ENCODE data around the gene LMO1.

LMO1 gene

DNA sequence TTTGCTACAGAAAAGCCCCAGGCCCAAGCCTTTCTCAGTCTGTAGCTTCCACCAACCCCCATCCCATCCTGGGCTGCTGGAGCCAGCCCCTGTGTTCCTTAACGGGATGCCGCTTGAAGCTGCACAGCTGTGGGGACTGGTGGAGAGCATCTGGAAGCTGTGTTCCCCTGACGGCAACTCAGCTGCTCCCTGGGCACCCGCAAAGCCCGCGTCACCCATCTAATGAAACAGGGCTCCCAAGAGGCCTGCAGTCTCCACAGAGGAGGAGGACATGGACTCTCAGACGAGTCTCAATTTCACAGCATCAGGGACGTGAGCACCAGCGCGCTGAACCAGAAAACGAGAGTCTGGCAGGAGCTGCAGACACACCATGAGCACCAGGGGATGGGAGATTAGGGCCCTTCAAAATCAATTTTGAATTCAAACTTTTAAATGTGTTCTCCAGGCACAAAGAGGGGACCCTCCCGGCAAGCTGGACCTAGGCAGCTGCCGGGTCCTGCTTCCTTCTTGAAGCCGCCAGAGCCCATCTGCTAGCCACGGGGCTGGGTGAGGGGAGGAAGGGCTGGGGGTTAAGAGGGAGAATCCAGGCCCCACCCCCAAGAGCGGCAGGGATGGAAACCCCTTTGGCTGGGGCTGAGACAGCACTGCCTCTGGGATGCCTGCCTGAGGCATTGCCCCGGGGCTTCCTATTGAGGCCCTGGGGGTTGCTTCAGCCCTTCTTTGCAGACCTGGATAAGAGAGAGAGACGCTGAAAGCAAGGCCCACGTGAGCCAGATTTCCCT is 21.0 kb downstream of the LMO1 start:
- no peak for DNase-seq

DNA sequence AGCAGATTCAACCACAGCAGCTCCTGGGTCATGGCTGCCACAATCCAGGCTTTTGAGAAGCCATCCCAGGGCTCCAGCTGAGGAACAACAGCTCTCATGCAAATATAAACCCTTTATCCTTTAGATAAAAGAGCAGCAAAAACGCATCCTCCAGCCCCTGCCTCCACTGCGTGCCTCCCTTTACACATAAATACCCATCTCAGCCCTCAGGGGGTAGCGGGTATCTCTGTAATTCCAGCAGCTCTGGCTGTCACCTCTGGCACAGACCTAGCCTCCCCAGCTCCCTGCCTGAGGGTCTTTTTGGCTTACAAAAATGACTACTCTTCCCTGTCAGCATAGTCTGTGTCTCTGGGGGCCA is 21.6 kb downstream of the LMO1 start:
- DNase-seq, result no peak

DNA sequence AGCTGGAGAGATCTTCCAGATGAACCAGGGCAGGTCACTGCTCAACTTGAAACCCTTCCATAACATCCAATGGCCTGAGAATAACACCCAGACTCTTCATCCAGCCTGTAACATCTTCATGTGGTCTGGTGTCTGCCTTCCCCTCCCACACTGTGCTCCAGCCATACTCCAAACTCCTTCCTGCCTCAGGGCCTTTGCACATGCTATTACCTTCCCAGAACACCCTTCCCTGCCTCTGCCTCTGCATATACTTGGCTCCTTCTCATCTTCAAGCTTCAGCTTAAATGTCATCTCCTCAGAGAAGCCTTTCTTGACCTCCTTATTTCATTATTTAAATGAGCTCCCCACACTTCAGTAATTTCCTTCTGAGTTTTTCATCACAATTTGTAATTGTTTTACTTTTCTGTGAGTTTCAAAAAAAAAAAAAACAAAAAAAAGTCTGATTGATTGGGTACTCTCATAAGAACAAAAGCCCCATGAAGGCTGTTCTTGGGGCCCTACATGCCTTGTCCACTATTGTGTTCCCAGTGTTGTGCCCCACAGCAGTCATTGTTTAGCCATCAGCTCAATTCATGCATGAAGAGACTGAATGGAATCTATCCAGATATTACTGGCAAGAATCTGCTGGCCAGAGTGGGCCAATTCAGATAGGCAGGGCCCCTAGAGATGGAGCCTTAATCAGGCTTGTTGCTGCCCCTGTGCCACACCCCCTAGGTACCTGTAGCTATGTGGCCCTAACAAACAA is 22.1 kb downstream of the LMO1 start:
- no peak for DNase-seq

DNA sequence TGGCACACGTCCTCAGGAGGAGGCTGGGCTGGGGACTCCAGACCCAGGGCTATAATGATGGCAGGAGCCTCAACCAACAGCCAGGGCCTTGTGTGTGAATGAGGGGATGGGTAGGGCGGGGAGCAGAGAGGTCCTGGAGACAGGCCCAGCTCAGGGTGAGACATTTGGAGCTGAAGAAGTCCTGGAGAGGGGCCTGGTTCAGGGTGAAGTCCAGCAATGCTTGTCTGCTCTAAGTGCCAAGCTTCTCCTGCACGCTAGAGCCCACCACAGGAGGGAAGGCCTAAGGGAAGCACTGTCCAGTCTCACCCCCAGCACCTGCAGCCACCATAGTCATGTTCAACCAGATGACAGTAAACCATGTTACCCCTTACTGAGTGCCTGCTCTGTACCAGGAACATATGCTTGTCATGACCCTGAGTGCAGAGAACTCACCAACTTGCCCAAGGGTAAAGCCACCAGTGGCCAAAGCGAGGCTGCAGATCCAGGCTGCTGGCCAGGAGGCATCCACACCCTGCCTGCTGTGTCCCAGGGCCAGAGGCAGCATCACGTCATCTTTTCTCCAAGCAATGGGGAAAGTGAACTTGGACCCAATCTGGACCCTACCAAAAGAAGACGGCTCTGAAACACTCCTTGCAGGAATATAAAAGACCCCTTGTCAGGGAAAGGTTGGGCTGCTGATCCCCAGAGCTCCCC is 24.0 kb downstream of the LMO1 start:
- no peak for DNase-seq

DNA sequence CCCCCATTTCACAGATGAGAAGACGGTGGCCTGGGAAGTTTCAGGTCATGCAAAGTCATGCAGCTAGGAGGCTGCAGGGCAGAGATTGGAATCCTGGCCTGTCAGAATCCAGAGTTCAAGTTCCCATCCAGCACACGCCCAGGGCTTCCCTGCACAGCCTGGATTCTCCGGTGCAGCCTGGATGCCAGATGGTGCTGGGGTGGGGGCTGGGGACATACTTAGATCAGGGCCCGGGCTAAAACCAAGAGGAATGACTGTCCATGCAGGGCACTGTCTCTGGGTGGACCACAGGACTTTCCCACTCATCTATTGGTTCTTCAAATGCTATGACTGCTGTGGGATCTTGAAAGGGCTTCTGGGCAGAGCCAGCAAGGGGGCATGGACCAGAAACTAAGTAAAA is 24.6 kb downstream of the LMO1 start:
- no peak for DNase-seq

DNA sequence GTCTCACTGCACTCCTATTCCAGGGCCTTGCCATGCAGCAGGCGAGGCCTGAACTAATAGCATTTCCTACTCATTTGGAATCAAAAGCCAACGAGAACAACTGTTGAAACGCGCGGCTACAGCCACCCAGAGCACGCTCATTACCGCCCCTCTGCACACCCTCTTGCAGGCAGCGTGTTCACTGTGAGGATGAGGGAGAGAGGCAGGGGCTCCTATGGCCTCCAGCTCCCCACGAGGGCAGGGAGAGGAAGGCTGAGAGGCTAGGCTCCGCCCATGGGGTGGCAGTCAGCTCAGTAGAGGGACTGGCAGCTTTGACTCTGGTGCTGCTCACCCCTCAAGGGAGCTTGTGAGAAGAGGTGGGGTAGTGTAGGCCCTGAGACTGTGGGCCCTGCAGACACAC is 26.2 kb downstream of the LMO1 start:
- DNase-seq, result no peak

DNA sequence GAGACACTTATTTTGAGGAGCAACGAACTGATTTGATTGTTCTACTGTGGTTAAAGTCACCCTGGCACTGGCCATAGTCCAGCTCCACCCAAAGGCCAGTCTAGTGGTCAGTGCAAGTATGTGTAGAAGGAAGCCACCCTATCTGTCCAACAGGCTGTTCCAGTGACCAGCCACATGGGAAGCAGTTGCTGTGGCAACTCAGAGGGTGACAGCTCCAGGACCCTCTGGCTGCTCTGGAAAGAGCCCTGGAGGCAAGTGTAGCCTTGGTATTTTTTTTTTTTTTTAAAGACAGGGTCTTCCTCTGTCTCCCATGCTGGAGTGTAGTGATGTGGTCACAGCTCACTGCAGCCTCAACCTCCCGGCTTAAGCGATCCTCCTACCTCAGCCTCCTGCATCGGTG is 27.8 kb downstream of the LMO1 start:
- DNase-seq, result no peak

DNA sequence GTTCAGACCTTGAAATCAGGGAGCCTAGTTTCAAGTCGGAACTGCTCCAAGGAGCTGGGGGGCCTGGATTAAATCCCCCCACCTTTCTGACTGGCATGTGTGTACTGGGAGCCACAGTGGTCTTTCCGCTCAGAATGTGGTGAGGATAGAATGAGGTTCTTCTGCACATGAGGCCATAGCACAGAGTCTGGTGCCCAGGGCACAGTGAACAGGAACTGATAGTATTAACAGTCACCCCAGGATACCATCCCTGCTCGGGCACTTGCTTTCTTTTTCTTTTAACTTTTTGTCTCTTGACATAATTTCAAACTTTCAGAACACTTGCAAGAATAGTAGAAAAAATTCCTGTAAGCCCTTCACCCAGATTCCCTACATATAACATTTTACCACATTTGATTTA is 28.8 kb downstream of the LMO1 start:
- DNase-seq, result no peak

DNA sequence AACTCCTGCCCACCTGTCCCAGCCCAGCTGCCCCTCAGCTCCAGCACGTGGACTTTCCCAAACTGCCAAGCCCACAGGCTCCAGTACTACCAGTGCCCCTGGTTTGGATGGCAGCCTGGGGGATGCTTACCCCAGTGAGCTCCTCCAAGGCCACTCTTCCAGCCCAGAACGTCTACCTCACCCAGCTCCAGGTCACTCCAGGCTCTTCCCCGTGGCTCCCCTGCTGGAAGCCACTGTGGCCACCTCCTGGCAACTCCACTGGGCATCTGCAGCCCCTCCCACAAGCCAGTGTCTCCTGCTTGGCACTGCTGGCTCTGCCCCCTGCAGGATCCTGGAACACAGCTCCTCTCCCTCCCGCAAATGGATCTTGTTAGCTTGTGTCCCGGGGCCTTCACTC is 29.3 kb downstream of the LMO1 start:
- DNase-seq, result no peak

DNA sequence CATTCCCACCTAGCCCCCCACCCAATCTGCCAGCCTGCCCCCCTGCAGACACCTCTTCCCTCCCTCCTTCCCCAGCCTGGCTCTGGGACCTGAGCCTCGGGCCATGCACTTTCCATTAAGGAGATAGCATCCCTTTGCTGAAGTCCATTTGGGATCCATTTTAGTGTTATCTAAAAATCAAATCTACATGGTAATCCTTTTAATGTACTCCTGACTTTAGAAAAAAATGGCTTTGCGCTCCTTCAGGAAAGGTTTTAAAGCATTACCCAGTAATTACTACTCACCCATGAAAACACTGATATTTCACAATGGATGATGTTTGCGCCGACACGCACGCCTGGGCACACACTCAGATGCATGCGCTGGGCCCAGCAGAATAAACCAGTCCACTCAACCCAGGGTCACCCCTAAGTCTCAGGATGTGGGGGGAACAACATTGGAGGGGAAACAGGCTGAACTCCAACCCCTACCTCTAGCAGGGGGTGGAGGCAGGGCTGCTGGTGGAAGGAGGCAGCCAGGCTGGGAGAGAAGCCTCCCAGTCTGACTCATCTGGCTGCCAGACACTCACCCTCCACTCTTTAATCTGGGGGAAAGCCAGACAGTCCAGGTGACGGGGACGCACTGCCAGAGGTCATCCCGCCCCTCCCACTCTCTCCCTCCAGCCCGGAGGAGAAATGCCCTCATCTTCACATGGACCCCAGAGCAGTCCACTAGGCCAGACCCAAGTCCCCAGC is 29.8 kb downstream of the LMO1 start:
- no peak for DNase-seq

DNA sequence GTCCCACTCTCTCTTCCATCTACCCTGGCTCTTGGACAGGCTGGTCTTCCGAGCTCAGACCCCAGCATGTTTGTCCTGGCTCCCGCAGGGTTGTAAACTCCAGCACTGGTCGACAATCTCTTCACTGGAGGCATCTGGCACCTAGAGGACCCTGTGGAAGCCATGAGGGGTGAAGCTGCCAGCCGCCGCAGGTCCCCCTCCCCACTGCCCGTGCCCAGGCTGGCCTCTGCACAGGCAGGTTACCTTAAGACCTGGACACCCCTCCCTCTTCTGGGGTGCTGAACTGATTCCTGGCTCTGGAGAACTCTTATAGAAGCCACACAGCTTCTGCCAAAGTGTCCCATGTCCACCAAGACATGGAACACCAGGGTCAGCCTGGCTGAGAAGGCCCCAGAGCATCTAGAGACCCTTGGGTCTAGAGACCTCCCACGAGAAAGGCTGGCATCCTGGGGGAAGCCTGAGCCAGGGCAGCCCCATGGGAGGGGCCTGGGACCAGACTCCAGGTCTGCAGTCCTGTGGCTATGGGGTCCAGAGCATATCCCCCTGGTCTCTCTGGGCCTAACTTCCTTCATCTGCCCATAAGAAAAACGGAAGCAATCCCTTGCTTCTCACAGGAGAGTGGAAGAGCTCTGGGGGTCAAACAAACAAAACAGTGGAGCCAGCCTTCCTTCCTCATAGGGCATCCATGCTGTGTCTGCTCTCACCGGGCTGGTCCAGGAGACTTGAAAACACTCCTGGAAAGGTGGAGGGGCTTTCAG is 30.6 kb downstream of the LMO1 start:
- DNase-seq, result no peak

DNA sequence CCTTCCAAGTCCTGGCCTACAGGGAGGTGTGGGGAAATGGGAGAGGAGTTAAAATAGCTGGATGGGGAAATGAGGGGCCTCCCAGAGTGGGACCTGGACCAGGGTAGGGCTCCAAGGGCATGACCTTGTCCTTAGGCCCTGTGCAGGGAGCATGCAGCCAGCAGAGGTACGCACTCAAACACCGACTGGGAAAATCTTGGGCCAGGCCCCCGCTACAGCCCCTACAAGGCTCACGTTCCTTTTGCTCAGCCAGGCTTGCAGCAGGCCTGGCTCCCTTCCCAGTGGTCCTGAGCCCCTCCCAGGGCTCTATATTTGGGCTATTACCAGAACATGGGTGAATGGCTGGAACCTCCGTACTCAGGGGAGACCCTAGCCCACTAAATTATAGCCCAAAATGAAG is 31.3 kb downstream of the LMO1 start:
- DNase-seq, result no peak

DNA sequence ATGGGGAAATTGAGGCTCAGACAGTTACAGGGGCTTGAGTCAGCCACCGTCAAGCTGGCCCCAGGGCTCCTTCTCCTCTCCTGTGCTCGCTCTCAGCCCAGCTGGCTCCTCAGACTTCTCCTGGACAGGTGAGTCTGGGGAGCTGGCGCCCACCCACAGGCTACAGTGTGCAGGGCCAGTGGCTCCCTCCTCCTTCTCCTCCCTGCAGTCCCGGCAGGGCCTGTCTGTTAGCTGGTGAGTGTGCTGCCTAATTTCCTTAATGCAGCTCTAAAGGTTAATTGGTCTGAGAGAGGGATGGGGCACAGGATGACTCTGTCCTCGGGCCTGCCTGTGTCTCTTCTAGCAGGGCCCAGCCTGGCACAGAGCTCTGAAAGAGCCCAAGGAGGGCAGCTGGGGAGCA is 31.7 kb downstream of the LMO1 start:
- DNase-seq, result no peak

DNA sequence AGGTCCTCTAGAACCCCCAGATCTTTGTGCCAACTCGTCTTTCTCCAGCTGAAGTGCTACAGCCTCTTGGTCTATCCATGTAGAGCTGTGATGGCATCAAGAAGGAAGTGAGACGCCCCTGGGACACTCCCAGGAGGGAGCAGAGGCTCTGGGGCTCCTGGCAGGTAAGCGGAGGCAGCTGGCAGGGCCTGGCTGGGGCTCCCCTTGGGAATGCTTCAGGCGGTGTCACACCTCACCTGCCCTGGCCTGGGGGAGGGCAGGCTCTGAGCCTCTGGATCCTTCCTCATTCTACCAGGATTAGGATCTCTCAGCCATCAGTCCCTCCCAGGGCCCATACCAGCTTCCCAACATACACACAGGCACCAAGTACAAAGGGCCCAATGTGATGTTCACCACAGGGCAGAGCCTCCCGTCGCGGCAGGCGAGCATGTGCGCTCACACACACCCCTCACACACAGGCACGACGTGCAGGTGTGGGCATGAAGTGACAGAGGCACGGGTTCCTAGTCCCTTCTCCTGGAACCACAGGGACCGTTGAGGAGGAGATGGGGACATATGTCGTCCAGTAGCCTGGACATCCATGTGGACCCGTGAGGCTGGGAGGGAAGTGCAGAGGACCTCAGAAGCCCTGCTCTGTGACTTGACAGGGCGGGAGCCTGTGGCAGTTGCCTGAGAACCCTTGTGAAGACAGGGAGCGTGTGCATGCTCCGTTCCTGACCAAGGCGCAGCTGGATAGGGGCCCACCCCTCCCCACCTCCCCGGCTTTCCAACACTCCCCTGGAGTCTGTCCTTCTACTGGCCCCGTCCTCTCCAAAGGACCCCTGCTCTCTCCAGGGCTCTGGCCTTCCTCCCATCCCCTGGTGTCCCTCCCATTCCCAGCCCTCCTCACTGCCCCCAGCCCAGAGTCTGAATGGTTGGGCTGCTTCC is 32.5 kb downstream of the LMO1 start:
- no peak for DNase-seq

DNA sequence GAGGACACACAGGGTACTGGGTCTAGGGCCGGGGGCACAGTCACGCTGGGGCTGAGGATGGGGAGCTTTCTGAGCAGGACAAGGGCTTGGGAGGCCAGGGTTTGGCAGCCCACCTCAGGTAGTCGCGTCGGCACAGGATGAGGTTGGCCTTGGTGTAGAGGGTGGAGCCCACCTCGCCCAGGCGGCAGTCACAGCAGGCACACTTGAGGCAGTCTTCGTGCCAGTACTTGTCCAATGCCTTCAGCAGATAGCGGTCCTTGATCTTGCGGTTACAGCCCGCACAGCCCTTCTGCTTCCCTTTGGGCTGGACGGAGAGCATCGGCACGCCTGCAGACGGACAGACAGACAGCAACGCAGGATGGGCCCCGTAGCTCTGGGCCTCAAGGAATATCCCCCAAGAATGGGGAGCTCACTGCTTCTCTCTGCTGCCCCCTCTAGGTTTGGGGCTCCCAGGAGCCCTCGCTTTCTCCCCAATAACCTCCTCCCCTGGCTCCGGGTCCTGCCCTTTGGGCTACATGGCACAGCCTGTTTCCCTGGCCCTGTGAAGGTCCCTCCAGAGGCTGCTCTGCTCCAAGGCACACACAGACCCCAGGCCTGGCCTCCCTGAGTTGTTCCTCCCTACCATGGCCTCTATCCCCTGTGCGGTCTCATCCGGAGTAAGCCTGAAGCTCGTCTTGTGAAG is 33.4 kb downstream of the LMO1 start:
- DNase-seq, result no peak

DNA sequence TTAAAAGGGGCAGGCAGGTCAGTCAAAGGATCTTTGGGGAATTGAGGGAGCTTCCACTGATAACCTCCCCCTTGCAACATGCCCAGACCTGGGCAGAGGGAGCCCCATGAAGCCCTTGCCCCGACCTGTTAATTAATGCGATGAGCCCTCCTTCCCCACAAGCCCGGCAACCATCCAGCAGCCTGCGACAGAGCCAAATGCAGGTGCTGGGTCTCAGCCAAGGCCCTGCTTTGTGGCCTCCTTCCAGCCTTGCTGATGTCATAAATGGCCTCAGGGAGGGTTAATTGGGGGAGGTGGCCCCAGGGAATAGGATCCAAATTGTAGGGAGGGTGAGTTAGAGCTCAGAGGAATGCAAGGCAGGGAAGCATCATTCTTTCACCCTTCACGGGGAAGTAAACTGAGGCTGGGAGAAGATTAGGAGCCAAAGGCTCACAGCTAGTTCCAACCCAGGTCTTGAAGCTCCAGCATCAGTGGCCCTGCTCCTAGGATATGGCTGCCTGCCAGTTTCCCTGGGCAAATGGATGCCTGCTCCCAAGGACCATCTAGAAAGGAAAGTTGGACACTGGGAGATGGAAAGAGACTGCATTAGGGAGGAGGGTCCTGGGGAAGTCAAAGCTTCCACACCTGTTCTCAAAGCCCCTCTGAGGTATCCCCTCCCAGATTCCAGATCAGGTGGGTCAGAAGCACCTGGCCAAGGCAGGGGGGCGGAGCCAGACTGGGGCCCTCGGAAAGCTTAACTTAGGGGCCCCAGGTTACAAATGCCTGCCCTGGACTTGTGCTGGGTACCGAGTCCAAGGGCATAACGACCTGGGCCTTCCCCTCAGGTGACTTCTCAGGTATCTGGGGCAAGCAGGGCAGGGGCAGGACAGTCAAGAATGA is 34.1 kb downstream of the LMO1 start:
- DNase-seq, result peak; percentile 95

DNA sequence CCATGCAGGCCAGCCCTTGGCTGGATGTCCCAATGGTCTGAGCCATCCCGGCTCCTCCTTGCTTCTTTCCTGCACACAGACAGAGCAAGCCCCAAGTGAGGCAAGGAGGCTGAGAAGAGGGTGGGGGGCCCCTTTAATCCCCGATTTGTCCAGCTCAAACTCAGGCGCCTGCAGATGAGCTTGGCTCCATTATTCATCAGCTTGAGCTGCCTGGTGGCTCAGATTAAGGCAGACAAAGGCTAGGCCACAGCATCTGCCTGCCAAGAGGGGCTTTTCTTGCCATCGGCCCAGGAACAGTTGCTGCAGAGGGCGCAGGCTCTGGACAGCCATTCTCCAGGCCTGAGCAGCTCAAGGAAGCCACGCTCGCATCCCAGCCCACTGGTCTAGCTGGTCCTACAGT is 35.4 kb downstream of the LMO1 start:
- no peak for DNase-seq

DNA sequence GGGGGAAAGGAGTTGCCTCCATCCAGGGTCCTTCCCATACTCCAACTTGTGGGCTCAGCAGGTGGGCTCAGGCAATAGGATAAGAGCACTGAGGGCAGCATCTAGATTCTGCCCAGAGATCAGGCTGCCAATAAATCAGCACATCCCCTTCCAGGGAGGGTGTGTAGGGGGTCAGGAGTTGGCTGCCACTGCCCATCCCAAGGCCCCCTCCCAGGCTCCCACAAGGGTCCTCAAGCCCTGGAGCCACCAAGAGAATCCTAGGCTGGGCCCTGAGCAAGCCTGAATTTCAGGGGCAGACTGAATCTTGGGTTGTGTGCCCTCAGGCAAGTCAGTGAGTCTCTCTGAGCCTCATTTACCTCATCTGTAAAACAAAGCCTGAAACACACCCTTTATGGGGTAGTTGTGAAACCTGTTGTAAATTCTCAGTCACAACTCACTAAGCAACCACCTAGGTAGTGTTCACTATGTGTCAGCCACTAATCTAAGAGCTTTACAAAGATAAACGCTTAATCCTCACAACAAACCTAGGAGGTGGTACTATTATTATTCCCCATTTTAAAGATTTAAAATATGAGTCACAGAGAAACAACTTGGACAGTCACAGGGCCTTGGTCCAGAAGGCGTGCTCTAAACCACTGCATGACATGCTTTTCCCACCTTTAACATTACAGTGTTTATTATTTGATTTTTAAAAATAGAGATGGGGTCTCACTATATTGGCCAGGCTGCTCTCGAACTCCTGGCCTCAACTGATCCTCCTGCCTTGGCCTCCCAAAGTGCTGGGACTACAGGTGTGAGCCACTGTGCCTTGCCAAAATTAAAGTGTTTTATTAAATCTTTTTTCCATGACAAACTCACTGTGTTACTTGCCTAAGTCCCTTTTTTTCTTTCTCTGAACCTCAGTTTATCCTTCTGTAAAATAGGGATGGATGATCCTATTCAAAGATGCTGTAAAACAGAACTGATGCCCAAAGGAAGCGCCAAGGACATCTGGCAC is 36.2 kb downstream of the LMO1 start:
- DNase-seq, result no peak

All from NCI-H1105 (cell line).